Lung (tissue), 16 donors: ENCODE data around the gene XPO4. TPM values are rescaled to one million over a fixed set of nuclear protein-coding genes. Genes with fewer than 3 reads are reported as not detected.
"Not testable (repeated sequence)": the region's sequence is repeated elsewhere in the genome, so short reads cannot be mapped to it uniquely, and the experiment has no call there.

ENCODE experiments used
- ATAC-seq: fragments of 200-7000 bp; cut with Tn5 transposase; one replicate; pipeline ENCODE4 v1.9.1; 2020; ENCODE audit warnings: moderate number of reproducible peaks; ENCODE audit not compliant: insufficient read depth, low FRiP score
- DNase-seq, 3 donors: peaks; one replicate each; pipeline ENCODE4 v3.0.0-alpha.2; 2013 to 2017
- H3K27ac ChIP-seq, 2 donors: one replicate each; pipeline ENCODE4 v1.5.1; 2013; ENCODE audit warnings: mild to moderate bottlenecking in 2 of 2, moderate library complexity in 2 of 2, control low read depth in 1 of 2, inconsistent platforms in 1 of 2, low read depth in 1 of 2, low read length in 1 of 2
- H3K27me3 ChIP-seq, 3 donors: one replicate each; pipeline ENCODE4 v1.5.1; 2013; ENCODE audit warnings: low read length in 2 of 3; ENCODE audit not compliant: control insufficient read depth in 3 of 3, insufficient read depth in 3 of 3
- H3K36me3 ChIP-seq, 4 donors: one replicate each; pipeline ENCODE4 v1.5.1; 2013; ENCODE audit warnings: low read length in 4 of 4, mild to moderate bottlenecking in 1 of 4, moderate library complexity in 1 of 4; ENCODE audit not compliant: control insufficient read depth in 4 of 4, insufficient read depth in 4 of 4
- H3K4me1 ChIP-seq, 5 donors: one replicate each; pipeline ENCODE4 v1.5.1; 2013; ENCODE audit warnings: low read length in 5 of 5, mild to moderate bottlenecking in 2 of 5, moderate library complexity in 1 of 5; ENCODE audit not compliant: control insufficient read depth in 5 of 5, insufficient read depth in 5 of 5
- H3K4me3 ChIP-seq: one replicate; pipeline ENCODE4 v1.5.1; 2013; ENCODE audit warnings: mild to moderate bottlenecking, control low read depth, moderate library complexity
- H3K9ac ChIP-seq, 2 donors: one replicate each; pipeline ENCODE4 v1.5.1; 2013; ENCODE audit warnings: low read length in 2 of 2, control low read depth in 1 of 2; ENCODE audit not compliant: insufficient read depth in 1 of 2
- H3K9me3 ChIP-seq, 4 donors: one replicate each; pipeline ENCODE4 v1.5.1; 2013; ENCODE audit warnings: low read length in 3 of 4, mild to moderate bottlenecking in 1 of 4, moderate library complexity in 1 of 4; ENCODE audit not compliant: control insufficient read depth in 4 of 4, insufficient read depth in 3 of 4
- CTCF ChIP-seq: IDR thresholded peaks from 2 replicates; pipeline ENCODE4 v1.5.1; 2012; ENCODE audit warnings: mild to moderate bottlenecking; ENCODE audit errors: control extremely low read depth, extremely low read depth
- WGBS, 2 donors: extraction: QIAGEN DNeasy Blood & Tissue Kit; methylation state at CpG; one replicate each; pipeline ENCODE4 v1.1.7; 2013; 5-methylcytosine and 5-hydroxymethylcytosine counted together
- long read RNA-seq, 5 donors: transcript quantifications; one replicate each; lab custom pipeline, GENCODE V29; 2026
- polyA plus RNA-seq, 2 donors: library from polyadenylated mRNA; stranded (reverse); fragments of 200-250 nt; gene quantifications; one replicate each; pipeline ENCODE4 v1.2.1, GENCODE V29; 2013
- total RNA-seq, 2 donors: library from RNA; depleted of rRNA in 1 of 2; stranded (reverse); fragments of >200 nt in 1 of 2; gene quantifications; one replicate each; pipeline ENCODE4 v1.2.1, GENCODE V29; 2014 to 2021
- donor health status: control.
- donor health status: control.
- donor health status: Bipolar disorder and iron deficiency.
- donor health status: healthy.
- donor health status: DM: yes; HTN: yes; CAD: no.

The XPO4 gene
- 10 to 100 TPM; 14.4 to 25.5 TPM for total RNA-seq
- 1 to 10 TPM; 3.1 to 5.4 TPM for polyA plus RNA-seq
- long read RNA-seq, donor 1, full-length matches to known transcripts: 3 of 3 reads
- long read RNA-seq, donor 1, partial matches to known transcripts: 0 of 3 reads
- long read RNA-seq, donor 1, other reads (novel, unspliced or antisense): 0 of 3 reads
- long read RNA-seq, donor 2, partial matches to known transcripts: 0 of 2 reads
- long read RNA-seq, donor 2, other reads (novel, unspliced or antisense): 0 of 2 reads
- long read RNA-seq, donor 3: 0 reads
- long read RNA-seq, donor 4: 0 reads
- long read RNA-seq, donor 5: 0 reads

- DNase-seq: peak; percentile 87 to 90 (median 89)
- peak within 1 kb of the TSS; percentile 99 for H3K27ac ChIP-seq
- TF ChIP-seq CTCF: no peak
- 0% methylated on average over 53 to 81 of the region's 81 CpGs for WGBS, 2 donors
- peak; percentile 99 for ATAC-seq
- no peaks in the 10 kb centered on the region for H3K9me3 ChIP-seq
- peaks cover 0 to 12% (median 2%) of the 10 kb centered on the region in 5 donors for H3K4me1 ChIP-seq
- no peaks in the 10 kb centered on the region for H3K27me3 ChIP-seq
- peak within 1 kb of the TSS; percentile 96 for H3K4me3 ChIP-seq
- peak within 1 kb of the TSS; percentile 89 to 95 for H3K9ac ChIP-seq
- H3K36me3 ChIP-seq: peaks cover 0 to 2% (median 0%) of the 10 kb centered on the region in 4 donors
These were observed at the start of gene XPO4 for GRCh38 chr13:20902438-20903163. Gene XPO4 (minus strand): TSS chr13:20902746. CDS start chr13:20902738, 8 bp downstream.

- 73 to 88% methylated on average over 3 of the region's 3 CpGs for WGBS, 2 donors
These were observed 45.5 kb upstream of the XPO4 start for GRCh38 chr13:20948001-20948400.

GRCh38 chr13:20945952-20946383, 43.4 kb upstream of the XPO4 start:
- H3K27ac ChIP-seq: no peak overlapping the region
- TF ChIP-seq CTCF: no peak
- no peaks in the 10 kb centered on the region for H3K9me3 ChIP-seq
- H3K36me3 ChIP-seq: no peaks in the 10 kb centered on the region
- H3K4me3 ChIP-seq: no peak overlapping the region
- 2 to 7% methylated on average over 29 of the region's 29 CpGs for WGBS, 2 donors
- peaks cover 0 to 3% (median 0%) of the 10 kb centered on the region in 5 donors for H3K4me1 ChIP-seq
- H3K27me3 ChIP-seq: peaks cover 0 to 16% (median 12%) of the 10 kb centered on the region in 3 donors
- DNase-seq (peak; percentile 17 to 46 (median 20)), ATAC-seq (no peak)
- no peak overlapping the region for H3K9ac ChIP-seq

More at GRCh38 chr13:20948001-20948400, 45.5 kb upstream of the XPO4 start:
- not testable (repeated sequence) for DNase-seq, H3K4me1 ChIP-seq, H3K36me3 ChIP-seq, H3K9me3 ChIP-seq, H3K27ac ChIP-seq, H3K4me3 ChIP-seq, H3K9ac ChIP-seq, ATAC-seq
- H3K27me3 ChIP-seq: peaks cover 0 to 16% (median 12%) of the 10 kb centered on the region in 3 donors

DNA sequence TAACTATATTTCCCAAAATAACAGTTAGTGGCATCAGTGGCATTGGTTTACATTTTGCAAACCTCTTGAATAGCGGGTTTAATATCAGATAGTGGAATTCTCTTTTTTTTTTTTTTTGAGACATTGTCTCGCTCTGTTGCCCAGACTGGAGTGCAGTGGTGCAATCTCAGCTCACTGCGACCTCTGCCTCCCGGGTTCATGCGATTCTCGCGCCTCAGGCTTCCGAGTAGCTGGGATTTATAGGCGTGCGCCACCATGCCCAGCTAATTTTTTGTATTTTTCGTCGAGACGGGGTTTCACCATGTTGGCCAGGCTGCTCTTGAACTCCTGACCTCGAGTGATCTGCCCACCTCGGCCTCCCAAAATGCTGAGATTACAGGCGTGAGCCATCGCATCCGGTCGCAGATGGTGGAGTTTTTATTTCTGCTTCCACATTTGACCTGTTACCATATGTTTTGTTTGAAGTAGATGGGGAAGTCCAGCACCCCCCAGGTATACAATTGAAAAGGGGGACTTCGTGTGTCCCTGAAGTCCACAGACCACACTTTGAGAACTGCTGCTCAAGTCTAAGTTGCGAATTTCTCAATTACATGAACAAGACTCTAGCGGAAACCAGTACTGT, 40.5 kb upstream of the XPO4 start:
- Histone ChIP-seq H3K4me3 (no peak overlapping the region), H3K36me3 (no peaks in the 10 kb centered on the region), H3K9me3 (no peaks in the 10 kb centered on the region), H3K9ac (no peak overlapping the region), H3K27ac (peak overlapping the region in 1 of 2 donors; percentile 64), H3K27me3 (peaks cover 0 to 16% (median 12%) of the 10 kb centered on the region in 3 donors), H3K4me1 (peaks cover 0 to 12% (median 0%) of the 10 kb centered on the region in 5 donors)
- DNase-seq (no peak), ATAC-seq (no peak)
- 57 to 67% methylated on average over 22 of the region's 22 CpGs for WGBS, 2 donors
- no peak for TF ChIP-seq CTCF

DNA sequence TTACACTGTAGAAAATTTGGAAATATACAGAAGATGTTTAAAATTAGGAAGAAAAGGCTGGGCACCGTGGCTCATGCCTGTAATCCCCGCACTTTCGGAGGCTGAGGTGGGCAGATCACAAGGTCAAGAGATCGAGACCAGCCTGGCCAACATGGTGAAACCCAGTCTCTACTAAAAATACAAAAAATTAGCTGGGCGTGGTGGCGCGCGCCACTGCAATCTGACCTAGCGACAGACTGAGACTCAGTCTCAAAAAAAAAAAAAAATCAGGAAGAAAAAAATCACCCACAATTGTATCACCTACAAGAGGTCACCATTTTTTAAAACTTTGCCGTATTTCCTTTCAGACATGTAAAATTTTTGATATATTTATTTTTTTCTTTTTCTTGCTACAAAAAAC, 38.0 kb upstream of the XPO4 start:
- not testable (repeated sequence) for DNase-seq, H3K4me1 ChIP-seq, H3K36me3 ChIP-seq, H3K4me3 ChIP-seq, H3K27me3 ChIP-seq, H3K9me3 ChIP-seq, H3K27ac ChIP-seq, ATAC-seq, H3K9ac ChIP-seq
- 84 to 91% methylated on average over 10 of the region's 10 CpGs for WGBS, 2 donors
